CD4-positive, alpha-beta T cell treated with Interleukin-6 for 4 hours (primary cell): ENCODE data around the gene C5orf52.
"Not testable (repeated sequence)": the region's sequence is repeated elsewhere in the genome, so short reads cannot be mapped to it uniquely, and the experiment has no call there.

Source experiments
- DNase-seq: peaks from one replicate; pipeline ENCODE4 v3.0.0-alpha.2; 2020; ENCODE audit warnings: mixed read lengths

Gene C5orf52

DNA sequence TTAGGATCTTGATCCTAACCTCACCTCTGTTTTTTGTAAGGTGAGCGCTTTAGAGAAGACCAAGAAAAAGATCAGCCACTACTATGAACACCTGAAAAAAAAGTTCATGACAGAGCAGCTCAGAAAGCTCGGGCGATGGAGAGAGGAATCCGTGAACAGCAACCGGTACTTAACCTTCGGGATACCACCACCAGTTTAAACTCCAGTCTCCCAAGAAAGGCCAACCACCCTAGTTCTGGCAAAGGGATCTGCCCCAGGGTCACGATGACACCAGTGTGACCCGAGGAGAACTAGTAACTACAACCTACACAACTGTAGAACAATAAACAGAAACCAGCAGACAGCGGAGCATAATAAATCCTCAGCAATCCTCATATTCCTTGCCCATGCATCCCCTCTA is 8.5 kb downstream of the C5orf52 start:
- DNase-seq: no peak

DNA sequence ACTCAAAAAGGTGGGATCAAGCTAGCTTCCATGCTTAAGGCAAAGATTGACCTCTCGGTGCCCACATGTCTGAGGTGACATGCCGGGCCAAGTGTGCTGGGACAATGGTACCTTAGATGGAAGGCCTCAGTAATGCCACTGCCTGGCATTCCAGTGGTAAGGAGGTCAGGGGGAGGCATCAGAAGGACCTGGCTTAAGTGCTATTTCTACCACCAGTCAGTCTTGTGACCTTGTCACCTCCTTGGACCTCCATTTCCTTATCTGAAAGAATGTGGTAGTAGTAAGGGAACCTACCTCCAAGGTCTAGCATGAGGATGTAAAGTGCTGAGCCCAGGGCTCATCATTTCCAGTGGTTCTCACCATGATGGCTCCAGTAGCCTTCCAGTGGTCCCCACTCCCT is 8.9 kb downstream of the C5orf52 start:
- no peak for DNase-seq

DNA sequence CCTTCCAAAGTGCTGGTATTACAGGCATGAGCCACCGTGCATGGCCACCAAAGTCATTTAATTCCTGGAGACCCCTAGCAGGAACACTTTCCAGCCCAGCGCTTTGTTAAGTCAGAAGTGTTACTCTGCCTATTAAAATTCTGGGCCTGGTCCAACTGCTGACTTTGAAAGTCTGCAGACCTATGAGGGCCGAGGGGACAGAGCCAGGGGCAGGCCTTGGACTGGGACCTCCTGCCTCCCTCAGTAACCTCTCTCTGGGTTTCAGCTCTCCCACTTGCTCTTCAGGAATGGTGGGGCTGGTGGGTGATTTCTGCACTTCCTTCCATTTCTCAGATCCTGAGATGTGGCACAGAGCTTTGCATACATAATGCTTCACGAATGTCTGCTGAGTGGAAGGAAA is 9.7 kb downstream of the C5orf52 start:
- DNase-seq: no peak

DNA sequence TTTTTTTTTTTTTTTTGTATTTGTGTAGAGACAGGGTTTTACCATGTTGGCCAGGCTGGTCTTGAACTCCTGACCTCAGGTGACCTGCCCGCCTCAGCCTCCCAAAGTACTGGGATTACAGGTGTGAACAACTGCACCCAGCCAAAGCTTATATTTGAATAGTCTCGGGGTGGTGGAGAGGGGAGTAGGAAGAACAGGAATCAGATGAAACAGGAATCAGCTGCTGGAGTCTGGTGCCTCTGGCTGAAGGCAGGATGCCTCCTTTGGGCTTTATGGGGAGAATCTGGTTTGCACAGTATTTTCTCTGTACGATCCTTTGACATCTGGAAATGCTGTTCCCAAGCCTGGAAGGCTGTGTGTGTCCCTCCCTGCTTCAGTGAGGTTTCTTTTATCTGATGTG is 10.9 kb downstream of the C5orf52 start:
- DNase-seq: no peak

DNA sequence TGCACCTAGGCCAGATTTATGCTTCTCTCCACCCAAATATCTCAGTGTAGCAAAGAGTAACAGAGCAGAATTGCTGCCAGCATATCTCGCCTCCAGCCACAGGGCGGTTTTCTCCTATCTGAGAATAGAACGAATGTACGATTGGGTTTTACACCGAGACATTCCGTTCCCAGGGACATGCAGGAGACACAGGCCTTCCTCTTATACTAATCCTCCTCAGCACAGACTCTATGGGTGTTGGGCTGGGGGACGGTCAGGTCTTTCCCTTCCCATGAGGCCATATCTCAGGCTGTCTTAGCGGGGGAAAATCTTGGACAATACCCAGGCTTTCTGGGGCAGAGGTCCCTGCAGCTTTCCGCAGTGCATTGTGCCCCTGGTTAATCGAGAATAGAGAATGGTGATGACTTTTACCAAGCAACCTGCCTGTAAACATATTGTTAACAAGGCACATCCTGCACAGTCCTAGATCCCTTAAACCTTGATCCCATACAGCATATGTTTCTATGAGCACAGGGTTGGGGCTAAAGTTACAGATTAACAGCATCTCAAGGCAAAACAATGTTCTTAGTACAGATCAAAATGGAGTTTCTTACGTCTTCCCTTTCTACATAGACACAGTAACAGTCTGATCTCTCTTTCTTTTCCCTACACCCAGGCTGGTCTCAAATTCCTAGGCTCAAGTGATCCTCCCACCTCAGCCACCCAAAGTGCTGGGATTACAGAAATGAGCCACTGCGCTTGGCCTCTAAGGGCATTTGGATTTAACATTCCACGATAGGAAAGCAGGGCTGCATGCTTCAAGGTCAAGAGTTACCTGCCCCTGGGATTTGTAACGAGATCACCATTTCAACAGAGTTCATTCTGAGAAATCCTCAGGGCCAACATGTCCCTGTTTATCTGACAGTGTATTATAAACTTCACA is 15.2 kb downstream of the C5orf52 start:
- DNase-seq: not testable (repeated sequence)

DNA sequence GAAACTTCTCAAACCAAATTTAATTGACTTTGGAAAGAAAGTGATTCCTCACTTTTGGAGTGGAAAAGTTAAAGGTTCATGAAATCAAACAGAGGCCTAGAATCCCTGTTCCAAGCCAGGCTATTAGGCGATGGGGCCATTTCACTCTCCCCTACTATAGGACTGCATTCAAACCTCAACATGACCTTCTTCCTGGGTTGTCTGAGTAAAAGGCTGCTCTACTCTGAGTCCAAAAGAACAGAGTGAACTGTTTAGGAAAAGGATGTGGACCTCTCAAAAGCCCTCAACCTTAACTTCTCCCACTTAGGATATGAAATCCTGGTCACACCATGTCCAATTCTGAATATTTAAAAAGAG is 15.8 kb downstream of the C5orf52 start:
- no peak for DNase-seq

DNA sequence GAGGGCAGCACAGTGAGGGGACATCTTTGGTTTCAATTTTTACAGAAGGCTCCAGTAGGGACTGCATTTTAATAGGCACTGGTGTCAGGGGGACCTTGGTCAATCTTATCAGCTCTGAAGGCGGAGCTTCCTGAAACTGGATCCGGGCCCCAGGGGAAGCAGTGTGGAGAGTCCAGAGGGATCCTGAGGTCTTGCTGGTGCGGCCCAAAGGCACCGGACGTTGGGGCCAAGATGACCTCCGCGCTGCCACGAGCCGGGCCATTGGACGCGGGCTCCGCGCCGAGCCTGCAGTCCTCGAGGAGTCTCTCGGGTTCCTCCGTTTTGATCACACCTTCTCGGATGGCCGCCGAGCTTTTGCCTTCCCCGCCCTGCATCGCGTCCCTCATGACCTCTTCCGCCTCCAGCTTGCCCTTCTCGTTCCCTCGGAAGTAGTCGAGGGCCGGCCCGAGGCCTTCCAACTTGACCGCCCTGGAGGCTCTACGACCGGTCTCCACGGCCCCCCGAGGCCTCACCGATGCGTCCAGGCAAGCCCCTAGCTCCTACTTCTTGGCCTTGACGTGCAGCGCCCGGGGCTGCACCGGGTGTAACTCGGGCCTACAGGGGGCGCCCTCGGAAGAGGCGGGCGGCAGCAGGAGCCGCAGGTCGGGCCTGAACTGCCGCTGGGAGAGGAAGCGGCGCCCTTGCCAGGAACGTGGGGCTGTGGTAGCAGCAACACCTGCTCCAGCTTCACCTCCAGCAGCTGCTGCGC is 18.8 kb downstream of the C5orf52 start:
- peak; percentile 58 for DNase-seq

DNA sequence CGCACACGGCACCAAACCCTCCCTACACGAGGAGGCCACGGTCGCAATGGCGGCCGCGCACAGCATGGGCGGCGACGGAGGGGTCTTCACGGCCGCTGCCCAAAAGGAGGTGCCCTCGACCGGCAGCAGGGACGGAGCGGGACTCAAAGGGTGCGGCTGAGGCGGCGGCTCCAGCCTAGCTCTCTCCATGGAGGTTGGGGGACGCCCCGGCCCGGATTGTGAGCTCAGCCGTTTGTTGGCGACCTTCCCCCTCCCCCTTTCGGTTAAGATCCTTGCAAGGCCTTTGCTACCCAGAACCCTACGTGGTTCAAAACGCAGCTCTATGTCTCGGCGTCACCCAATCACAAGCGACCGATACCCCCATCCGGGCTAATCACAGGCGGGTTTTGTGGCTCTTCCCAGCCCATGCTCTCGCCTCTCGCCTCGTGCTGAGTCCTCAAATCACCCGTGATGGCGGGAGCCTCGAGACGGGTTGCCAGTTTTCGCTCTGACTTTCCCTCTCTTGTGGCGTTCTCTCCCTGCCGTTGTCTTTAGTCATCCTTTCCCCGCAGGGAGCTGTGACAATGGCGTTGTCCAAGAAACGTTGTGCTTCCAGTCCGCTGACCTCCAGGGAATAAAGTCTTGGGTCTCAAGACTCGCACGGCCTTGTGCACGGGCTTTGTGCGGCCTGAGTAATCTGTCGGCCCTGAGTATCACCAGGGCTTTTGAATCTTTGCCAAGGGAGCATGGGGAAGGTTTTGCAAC is 19.5 kb downstream of the C5orf52 start:
- DNase-seq: no peak

DNA sequence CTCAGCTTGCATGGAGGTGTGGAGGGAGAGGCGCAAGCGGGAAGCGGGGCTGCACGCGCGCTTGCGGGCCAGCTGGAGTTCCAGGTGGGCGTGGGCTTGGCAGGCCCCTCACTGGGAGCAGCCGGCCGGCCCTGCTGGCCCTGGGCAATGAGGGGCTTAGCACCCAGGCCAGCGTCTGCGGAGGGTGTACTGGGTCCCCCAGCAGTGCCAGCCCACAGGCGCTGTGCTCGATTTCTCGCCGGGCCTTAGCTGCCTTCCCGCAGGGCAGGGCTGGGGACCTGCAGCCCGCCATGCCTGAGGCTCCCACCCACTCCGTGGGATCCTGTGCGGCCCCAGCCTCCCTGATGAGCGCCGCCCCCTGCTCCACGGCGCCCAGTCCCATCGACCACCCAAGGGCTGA is 22.5 kb downstream of the C5orf52 start:
- not testable (repeated sequence) for DNase-seq

DNA sequence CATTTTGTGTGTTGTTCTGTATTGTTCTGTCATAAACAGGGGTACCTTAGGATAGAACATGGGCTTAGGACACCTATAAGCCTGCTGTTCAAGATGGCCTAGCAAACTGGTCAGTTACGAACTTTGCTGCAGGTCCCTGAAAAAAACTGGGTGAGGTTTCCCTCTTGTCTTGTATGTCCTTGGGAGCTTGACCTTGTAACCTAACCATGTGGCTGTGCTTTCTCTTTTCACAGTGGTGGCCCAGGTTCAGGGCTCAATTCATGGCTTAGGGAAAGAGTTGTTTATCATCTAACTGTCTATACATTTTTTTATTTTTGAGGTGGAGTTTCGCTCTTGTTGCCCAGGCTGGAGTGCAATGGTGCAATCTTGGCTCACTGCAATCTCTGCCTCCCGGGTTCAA is 24.8 kb downstream of the C5orf52 start:
- not testable (repeated sequence) for DNase-seq

DNA sequence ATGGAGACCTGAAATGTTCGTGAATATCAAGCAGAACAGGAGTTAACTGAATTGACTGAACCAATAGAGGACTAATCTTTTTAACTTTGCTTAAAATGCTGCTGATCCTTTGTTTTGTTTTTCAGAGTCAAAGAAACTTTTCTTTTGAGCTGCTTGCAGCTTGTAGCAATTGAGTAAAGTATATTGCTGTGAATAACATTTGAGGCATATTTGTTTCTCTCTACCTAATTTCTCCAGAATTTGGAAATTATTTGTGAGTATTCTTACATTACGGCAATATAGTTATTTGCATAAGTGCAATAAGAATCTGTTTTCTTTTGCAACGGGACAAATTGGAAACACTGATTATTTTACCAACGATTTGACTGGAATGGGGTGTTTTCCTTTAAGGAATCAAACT is 27.3 kb downstream of the C5orf52 start:
- DNase-seq: not testable (repeated sequence)

DNA sequence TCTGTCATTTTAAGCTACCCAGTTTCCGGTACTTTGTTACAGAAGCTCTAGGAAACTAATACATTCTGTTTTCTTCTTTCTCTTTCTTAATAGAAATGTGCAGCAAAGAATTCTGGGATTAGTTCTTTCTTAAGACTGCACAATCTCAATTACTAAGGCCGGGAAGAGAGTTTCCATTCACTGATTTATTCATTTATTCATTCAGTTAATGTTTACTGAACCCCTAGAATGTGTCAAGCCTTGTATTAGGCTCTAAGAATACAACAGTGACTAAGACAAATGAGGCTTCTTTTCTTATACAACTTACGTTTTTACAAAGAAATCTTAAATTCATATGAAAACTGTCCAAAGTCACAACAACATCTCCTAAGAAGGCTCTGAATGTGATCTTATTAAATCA is 32.4 kb downstream of the C5orf52 start:
- no peak for DNase-seq

DNA sequence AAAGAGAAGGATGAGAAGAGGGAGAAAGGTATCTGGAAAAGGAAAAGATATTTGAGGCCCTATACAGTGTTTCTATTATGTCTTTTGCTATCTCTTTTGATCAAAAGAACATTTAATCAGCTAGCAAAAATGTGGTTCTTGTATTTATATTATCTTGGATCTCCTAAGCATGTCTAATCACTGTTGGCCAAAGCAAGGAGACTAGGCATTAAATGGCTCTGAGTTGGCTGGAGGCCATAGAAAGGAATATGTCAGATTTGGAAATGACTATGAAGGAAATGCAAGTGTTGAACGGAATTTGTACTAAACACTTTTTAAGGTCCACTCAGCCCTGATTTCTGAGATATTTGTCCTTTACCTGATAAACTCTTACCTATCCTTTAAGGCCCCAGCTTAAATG is 37.5 kb downstream of the C5orf52 start:
- no peak for DNase-seq

DNA sequence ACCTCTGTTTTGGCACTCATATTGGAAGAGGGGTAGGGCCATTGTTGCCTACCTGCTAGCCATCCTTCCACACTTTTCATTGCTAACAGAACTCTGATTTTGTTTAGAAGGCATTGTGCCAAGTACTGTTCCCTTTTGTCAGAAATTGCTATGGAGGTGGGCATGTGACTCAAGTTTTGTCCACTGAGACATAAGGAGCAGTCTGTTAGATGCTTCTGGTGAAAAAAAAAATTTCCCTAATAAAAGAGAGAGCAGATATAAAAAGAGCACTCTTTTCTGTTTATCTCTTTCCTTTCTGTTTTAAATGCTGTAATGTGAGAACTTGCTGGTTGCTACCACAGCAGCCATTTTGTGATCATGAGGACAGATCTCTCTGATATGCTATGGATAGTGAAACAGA is 38.0 kb downstream of the C5orf52 start:
- no peak for DNase-seq

DNA sequence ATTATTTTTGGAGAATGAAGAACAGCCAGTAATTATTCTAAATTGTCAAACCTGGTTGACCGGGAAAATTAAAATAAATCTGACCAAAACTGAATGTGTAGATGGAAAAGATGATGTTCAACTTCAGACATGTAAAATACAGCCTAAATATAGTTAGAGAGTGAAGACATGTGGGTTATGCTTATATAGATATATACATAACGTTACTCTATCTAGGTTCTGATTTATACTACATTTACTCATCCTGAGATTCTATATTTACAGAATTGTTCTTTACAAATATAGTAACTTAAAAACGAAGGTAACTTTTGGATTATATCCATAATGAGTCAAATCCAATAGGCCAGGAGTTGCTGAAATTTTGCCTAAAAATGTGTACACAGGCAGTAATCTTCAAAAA is 39.1 kb downstream of the C5orf52 start:
- DNase-seq: no peak

DNA sequence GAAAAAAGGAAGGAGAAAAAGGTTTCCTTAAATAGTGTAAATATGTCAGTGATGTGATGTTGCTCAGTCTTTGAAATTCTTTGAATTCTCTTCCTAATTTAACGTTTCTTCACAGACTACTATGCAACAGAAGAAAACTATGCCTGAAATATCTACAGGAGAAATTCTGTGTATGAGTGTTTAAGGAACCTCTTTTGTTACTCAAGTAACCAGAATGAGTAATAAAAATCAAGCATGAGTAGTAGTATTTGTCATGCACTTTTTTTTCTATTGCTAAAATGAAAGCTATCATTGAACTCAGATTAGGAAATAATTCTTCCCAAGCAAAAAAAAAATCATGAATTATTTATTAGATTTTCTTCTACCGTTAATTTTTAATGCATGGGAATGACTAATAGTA is 39.5 kb downstream of the C5orf52 start:
- no peak for DNase-seq

DNA sequence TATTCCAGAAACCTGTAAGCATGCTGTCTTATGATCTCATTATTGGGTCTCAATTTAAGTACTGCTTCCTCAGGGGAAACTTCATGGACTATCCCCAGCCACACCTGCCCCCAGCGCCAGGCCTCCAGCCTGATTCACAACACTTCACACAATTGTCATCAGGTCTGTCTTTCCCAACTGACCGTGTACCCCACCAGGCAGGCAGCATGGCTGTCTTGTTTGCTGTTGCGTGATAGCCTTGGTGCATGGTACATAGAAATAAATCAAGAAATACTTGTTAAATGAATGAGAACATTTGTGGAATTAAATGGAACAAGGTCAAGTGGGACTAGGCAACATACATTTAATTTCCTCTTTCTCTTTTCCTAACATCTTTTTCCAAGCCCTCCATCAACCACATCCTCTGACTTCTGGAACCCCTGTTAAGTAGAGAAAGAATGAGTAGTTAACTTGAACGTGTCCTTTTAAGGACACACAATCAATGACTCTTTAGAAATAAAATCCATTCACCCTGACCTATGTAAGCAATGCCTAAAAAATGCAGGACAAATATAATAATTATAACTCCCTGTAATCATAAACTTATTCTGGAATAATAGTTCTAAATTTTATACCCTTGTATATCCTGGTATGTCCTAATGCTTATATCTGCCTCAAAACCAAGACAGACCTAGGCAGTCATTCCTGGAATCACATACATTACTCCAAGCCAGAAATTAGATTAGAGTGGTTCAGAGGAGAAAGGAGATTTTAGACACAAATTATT is 42.7 kb downstream of the C5orf52 start:
- DNase-seq: no peak

DNA sequence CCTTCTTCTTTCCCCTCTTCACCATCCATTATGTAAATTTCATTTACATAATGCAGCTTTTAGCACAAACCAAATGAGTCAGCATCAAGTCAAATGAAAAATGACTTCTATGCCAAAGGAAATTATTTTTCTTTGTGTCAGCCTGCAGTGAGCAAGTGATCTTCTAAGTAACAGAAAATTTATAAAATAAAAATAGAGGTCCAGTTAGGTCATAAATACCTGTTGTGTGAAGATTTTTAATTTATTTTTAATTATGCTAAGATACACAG is 43.2 kb downstream of the C5orf52 start:
- no peak for DNase-seq

DNA sequence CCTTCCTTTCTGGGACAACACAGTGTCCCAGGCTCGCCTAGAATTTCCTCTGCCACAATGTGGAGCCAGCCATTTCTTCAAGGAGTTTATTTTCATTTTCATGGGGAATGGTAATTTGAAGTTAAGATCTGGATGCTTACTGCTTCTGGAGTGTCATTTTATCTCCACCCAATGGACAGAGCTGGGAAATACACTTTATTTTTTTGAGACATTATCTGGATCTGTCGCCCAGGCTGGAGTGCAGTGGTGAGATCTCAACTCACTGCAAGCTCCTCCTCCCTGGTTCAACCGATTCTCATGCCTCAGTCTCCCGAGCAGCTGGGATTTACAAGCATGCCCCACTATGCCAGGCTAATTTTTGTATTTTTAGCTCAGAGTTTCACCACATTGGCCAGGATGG is 47.2 kb downstream of the C5orf52 start:
- peak; percentile 30 for DNase-seq

DNA sequence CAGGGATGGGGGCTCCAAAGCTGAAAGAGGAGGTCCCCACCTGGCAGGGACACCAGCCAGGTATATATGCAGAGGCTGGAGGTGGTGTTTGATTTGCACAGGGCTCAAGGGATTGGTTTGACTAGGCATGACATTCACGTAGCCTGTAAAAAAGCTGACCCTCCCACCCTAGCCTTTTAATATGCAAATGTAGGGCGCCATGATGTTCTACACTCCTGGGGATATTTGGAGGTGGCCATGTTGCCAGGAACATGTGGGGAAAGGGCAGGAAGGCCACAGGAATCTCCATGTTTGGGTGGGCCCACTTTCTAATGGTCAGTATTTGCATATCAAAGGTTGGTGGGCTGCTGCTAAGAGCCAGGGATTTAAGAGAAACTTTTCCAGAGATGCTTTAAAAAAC is 47.9 kb downstream of the C5orf52 start:
- no peak for DNase-seq

DNA sequence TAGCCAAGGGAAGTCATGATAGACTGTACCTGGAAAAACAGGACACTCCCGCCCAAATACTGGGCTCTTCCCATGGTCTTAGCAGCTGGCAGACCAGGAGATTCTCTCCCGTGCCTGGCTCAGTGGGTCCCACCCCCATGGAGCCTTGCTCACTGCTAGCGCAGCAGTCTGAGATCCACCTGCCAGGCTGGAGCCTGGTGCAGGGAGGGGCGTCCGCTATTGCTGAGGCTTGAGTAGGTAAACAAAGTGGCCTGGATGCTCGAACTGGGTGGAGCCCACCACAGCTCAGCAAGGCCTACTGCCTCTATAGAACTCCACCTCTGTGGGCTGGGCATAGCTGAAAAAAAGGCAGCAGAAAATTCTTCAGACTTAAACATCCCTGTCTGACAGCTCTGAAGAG is 49.8 kb downstream of the C5orf52 start:
- DNase-seq: no peak

DNA sequence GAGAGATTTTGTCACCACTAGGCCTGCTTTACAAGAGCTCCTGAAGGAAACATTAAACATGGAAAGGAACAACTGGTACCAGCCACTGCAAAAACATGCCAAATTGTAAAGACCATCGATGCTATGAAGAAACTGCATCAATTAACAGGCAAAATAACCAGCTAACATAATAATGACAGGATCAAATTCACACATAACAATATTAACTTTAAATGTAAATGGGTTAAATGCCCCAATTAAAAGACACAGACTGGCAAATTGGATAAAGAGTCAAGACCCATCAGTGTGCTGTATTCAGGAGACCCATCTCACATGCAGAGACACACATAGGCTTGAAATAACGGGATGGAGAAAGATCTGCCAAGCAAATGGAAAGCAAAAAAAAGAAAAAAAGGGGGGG is 51.6 kb downstream of the C5orf52 start:
- not testable (repeated sequence) for DNase-seq

DNA sequence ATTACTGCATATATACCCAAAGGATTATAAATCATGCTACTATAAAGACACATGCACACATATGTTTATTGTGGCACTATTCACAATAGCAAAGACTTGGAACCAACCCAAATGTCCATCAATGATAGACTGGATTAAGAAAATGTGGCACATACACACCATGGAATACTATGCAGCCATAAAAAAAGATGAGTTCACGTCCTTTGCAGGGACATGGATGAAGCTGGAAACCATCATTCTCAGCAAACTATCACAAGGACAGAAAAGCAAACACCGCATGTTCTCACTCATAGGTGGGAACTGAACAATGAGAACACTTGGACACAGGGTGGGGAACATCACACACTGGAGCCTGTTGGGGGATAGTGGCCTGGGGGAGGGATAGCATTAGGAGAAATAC is 55.3 kb downstream of the C5orf52 start:
- not testable (repeated sequence) for DNase-seq
